Mononuclear cell (primary cell): ENCODE data around the gene TGM3. TPM values are rescaled to one million over a fixed set of nuclear protein-coding genes. Genes with fewer than 3 reads are reported as not detected.
"Not testable (repeated sequence)": the region's sequence is repeated elsewhere in the genome, so short reads cannot be mapped to it uniquely, and the experiment has no call there.

Experiments used
- H3K27me3 ChIP-seq: 2 replicates; pipeline ENCODE4 v1.6.0; 2011; ENCODE audit warnings: low read length, control low read depth; ENCODE audit not compliant: insufficient read depth
- H3K4me1 ChIP-seq: 2 replicates; pipeline ENCODE4 v1.5.1; 2011; ENCODE audit warnings: mild to moderate bottlenecking, low read length, control low read depth; ENCODE audit not compliant: insufficient read depth
- H3K4me3 ChIP-seq: 2 replicates; pipeline ENCODE4 v1.5.1; 2011; ENCODE audit warnings: mild to moderate bottlenecking, low read length, moderate library complexity
- H3K9me3 ChIP-seq: 2 replicates; pipeline ENCODE4 v1.5.1; 2011; ENCODE audit warnings: low read depth, mild to moderate bottlenecking, control low read depth, low read length
- total RNA-seq: library from RNA; depleted of rRNA; stranded (reverse); fragments of >200 nt; gene quantifications from one replicate; pipeline ENCODE4 v1.2.3, GENCODE V29; 2012

Gene TGM3, protein sequence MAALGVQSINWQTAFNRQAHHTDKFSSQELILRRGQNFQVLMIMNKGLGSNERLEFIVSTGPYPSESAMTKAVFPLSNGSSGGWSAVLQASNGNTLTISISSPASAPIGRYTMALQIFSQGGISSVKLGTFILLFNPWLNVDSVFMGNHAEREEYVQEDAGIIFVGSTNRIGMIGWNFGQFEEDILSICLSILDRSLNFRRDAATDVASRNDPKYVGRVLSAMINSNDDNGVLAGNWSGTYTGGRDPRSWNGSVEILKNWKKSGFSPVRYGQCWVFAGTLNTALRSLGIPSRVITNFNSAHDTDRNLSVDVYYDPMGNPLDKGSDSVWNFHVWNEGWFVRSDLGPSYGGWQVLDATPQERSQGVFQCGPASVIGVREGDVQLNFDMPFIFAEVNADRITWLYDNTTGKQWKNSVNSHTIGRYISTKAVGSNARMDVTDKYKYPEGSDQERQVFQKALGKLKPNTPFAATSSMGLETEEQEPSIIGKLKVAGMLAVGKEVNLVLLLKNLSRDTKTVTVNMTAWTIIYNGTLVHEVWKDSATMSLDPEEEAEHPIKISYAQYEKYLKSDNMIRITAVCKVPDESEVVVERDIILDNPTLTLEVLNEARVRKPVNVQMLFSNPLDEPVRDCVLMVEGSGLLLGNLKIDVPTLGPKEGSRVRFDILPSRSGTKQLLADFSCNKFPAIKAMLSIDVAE
- 0.10 TPM for total RNA-seq

- Histone ChIP-seq H3K9me3 (no peaks in the 10 kb centered on the region), H3K4me1 (peaks cover 59% of the 10 kb centered on the region), H3K27me3 (no peaks in the 10 kb centered on the region), H3K4me3 (no peak within 1 kb of the TSS)
Measured at GRCh38 chr20:2295886-2296515, at the start of gene TGM3. TGM3 (plus strand) TSS chr20:2296001; CDS start chr20:2296064, 63 bp downstream.

DNA sequence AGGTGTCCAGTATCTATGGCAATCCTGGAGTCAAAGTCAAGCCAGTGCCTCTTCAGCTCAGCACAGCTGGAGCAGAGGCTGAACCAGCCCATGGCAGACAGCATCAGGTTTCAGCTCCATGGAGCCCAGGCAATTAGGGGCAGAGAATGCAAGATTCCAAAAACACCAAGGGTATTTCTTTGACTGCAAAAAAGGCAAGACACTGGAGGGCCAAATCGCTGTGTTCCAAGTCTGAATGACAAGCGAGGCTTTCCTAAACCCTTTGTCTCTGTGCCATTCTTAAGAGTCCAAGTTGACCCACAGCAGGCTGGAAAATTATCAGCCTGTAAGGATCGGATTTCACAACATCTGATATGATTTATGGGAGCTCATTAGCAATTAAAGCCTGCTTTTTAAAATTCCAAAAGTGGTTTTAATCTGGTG is 49.7 kb upstream of the TGM3 start:
- Histone ChIP-seq H3K9me3 (no peaks in the 10 kb centered on the region), H3K4me3 (no peak overlapping the region), H3K27me3 (peaks cover 5% of the 10 kb centered on the region), H3K4me1 (peaks cover under 1% of the 10 kb centered on the region)

DNA sequence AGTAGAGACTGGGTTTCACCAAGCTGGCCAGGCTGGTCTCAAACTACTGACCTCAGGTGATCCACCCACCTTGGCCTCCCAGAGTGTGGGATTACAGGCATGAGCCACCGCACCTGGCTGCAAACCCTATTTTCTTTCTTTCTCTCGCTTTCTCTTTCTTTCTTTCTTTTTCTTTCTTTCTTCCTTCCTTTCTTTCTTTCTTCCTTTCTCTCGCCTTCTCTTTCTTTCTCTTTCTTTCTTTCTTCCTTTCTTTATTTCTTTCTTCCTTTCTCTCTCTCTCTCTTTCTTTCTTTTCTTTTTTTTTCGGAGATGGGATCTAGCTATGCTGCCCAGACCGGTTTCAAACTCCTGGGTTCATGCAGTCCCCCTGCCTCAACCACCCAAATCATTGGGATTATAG is 47.0 kb upstream of the TGM3 start:
- H3K4me3 ChIP-seq = no peak overlapping the region

DNA sequence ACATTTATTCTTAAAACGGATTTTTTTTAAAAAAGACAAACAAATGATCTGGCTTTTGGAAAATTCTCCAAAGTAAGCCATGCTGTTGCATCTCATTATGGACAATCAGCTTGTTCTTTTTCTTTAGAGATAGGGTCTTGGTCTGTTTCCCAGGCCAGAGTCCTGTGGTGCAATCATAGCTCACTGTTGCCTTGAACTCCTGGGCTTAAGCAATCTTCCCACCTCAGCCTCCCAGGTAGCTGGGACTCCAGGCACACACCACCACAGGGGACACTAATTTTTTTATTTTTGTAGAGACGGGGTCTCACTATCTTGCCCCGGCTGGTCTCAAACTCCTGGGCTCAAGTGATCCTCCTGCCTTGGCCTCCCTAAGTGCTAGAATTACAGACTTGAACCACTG is 45.9 kb upstream of the TGM3 start:
- no peak overlapping the region for H3K4me3 ChIP-seq
- H3K4me1 ChIP-seq = peaks cover 27% of the 10 kb centered on the region
- H3K9me3 ChIP-seq = no peaks in the 10 kb centered on the region
- H3K27me3 ChIP-seq = peaks cover 5% of the 10 kb centered on the region

More for the DNA sequence above, 47.0 kb upstream of the TGM3 start:
- peaks cover 23% of the 10 kb centered on the region for H3K4me1 ChIP-seq
- H3K9me3 ChIP-seq = no peaks in the 10 kb centered on the region
- peaks cover 5% of the 10 kb centered on the region for H3K27me3 ChIP-seq

- Histone ChIP-seq H3K9me3 (no peaks in the 10 kb centered on the region), H3K27me3 (no peaks in the 10 kb centered on the region), H3K4me3 (no peak overlapping the region), H3K4me1 (peaks cover 50% of the 10 kb centered on the region)
Measured at GRCh38 chr20:2252419-2252997, 43.3 kb upstream of the TGM3 start.

DNA sequence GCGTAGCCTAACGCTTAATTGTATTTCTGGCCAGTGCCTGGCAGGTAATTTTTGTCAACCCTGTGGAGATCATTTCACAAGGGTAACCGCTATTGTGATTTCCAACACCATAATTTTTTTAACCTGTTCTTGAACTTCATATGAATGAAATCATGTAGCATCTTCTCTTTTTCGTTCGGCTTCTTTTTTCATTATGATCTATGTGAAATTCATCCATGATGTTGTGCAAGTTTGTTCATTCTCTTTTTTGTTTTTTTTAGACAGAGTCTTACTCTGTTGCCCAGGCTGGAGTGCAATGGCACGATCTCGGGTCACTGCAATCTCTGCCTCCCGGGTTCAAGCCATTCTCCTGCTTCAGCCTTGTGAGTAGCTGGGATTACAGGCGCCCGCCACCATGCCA is 42.5 kb upstream of the TGM3 start:
- Histone ChIP-seq H3K4me3 (no peak overlapping the region), H3K9me3 (no peaks in the 10 kb centered on the region), H3K27me3 (no peaks in the 10 kb centered on the region), H3K4me1 (peaks cover 50% of the 10 kb centered on the region)

GRCh38 chr20:2254333-2254732 is 41.5 kb upstream of the TGM3 start:
- Histone ChIP-seq H3K4me1 (peaks cover 50% of the 10 kb centered on the region), H3K9me3 (no peaks in the 10 kb centered on the region), H3K4me3 (no peak overlapping the region), H3K27me3 (no peaks in the 10 kb centered on the region)

DNA sequence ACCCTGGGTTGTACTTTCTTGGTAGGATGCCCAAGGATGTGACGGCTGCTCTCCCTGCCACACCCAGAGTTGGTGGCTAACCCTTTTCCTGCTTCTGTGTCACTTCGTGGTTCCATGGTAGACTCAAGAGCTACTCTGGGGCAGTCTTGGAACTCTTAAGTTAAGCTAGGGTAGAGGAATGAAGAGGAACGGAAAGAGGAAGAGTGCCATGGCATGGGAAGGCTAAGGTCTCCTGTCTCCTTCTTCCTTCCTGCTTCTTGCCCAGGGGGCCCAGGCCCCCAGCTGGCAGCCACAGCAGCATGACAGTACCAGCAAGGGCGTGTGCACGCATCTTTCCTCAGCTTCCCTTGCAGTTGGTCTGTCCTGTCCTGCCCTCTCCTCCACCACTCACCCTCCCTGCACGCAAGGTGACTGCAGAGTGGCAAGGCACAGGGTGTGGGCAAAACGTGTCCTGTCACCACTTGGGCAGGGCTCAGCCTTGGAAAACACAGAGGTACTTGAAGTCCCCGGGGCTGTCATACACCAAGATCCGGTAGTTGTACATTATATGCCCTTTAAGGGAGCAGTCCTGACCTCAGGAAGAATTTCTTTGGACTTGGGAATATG is 39.8 kb upstream of the TGM3 start:
- Histone ChIP-seq H3K27me3 (no peaks in the 10 kb centered on the region), H3K4me3 (no peak overlapping the region), H3K4me1 (peaks cover 50% of the 10 kb centered on the region), H3K9me3 (no peaks in the 10 kb centered on the region)

- peaks cover 25% of the 10 kb centered on the region for H3K4me1 ChIP-seq
Measured at GRCh38 chr20:2259731-2260130, 36.1 kb upstream of the TGM3 start.

GRCh38 chr20:2260250-2260649 is 35.6 kb upstream of the TGM3 start:
- peaks cover 20% of the 10 kb centered on the region for H3K4me1 ChIP-seq
- H3K4me3 ChIP-seq = no peak overlapping the region
- H3K27me3 ChIP-seq = no peaks in the 10 kb centered on the region
- H3K9me3 ChIP-seq = no peaks in the 10 kb centered on the region

More at GRCh38 chr20:2259731-2260130, 36.1 kb upstream of the TGM3 start:
- no peaks in the 10 kb centered on the region for H3K27me3 ChIP-seq
- H3K4me3 ChIP-seq = no peak overlapping the region
- H3K9me3 ChIP-seq = no peaks in the 10 kb centered on the region

GRCh38 chr20:2261046-2261485 is 34.7 kb upstream of the TGM3 start:
- Histone ChIP-seq H3K9me3 (no peaks in the 10 kb centered on the region), H3K4me3 (no peak overlapping the region), H3K27me3 (no peaks in the 10 kb centered on the region), H3K4me1 (peaks cover 12% of the 10 kb centered on the region)

DNA sequence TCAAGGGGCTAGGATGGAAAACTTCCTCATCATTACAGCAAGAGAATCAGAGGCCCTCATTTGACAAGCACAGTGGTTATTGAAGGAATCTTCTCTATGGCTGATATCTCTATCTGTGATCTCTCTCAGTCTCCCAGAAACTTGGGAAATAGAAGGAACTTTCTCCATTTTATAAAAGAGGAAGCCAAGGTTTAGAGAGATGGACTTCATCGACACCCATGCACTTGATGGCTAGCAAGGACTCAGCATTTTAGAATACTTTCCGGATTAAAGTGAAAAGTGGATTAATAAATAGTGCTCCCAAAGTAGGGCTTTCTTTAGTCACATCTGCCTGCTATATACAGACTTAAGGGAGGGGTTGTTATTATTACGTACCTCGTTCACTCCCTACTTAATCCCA is 34.2 kb upstream of the TGM3 start:
- no peaks in the 10 kb centered on the region for H3K9me3 ChIP-seq
- H3K4me3 ChIP-seq = no peak overlapping the region

DNA sequence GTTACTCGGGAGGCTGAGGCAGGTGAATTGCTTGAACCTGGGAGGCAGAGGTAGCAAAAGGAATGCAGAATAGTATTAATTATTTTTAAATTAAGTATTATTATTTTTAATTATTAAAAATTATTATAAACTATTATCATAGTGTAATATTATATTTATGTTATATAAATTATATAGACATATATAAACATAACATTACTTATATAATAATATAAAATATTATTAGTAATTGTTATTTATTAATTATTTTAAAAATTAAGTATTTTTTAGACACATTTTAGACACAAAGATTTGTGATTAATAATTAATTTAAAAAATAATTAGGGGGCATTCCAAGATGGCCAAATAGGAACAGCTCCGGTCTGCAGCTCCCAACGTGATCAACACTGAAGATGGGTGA is 31.7 kb upstream of the TGM3 start:
- Histone ChIP-seq H3K9me3 (no peaks in the 10 kb centered on the region), H3K4me3 (no peak overlapping the region)

More for the DNA sequence above, 34.2 kb upstream of the TGM3 start:
- no peaks in the 10 kb centered on the region for H3K27me3 ChIP-seq
- H3K4me1 ChIP-seq = peaks cover 6% of the 10 kb centered on the region

DNA sequence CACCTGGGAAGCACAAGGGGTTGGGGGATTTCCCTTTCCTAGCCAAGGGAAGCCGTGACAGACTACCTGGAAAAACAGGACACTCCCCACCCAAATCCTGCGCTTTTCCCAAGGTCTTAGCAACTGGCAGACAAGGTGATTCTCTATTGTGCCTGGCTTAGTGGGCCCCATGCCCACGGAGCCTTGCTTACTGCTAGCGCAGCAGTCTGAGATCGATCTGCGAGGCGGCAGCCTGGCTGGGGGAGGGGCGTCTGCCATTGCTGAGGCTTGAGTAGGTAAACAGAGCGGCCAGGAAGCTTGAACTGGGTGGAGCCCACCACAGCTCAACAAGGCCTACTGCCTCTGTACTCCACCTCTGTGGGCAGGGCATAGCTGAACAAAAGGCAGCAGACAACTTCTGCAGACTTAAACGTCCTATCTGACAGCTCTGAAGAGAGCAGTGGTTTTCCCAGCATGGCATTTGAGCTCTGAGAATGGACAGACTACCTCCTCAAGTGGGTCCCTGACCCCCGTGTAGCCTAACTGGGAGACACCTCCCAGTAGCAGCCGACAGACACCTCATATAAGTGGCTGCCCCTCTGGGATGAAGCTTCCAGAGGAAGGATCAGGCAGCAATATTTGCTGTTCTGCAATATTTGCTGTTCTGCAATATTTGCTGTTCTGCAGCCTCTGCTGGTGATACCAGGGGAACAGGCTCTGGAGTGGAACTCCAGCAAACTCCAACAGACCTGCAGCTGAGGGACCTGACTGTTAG is 31.0 kb upstream of the TGM3 start:
- not testable (repeated sequence) for H3K4me3 ChIP-seq, H3K27me3 ChIP-seq, H3K4me1 ChIP-seq

More for the DNA sequence above, 31.7 kb upstream of the TGM3 start:
- Histone ChIP-seq H3K4me1 (no peaks in the 10 kb centered on the region), H3K27me3 (no peaks in the 10 kb centered on the region)

More for the DNA sequence above, 31.0 kb upstream of the TGM3 start:
- H3K9me3 ChIP-seq = not testable (repeated sequence)
